ENCODE data around the gene PXK. TPM values are rescaled to one million over a fixed set of nuclear protein-coding genes. Genes with fewer than 3 reads are reported as not detected.

The PXK gene
- total and polyA plus RNA-seq, 2 experiments from 2014 or later: 29.5 to 37.8 TPM

DNA sequence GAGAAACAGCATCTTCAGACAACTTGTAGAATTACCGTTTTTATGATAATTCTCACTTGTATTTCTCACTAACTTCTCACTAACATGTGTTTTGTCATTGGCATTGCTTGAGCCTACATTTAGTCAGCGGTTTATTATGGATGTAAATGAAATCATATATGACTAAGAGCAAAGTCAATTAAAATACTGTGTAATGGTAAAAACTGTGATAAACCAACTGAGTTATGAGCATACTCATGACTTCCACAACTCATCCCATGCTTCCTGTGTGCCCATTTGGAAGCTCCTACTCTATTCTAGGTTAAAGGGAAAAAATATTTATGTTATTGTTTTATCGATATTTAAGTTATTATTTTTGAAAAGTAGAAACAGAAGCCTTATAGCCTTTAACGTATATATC is 12.8 kb downstream of the PXK start:
- 97% methylated on average over 4 of the region's 4 CpGs for whole genome bisulfite sequencing (ENCODE audit: low lambda C conversion rate, missing lambda C conversion rate)
- Histone ChIP-seq H2AFZ (no peak overlapping the region), H3K9me3 (ENCODE audit: low read depth) (no peaks in the 10 kb centered on the region), H3K9me2 (replicated peaks; ENCODE audit: insufficient read depth) (no peaks in the 10 kb centered on the region), H3K27me3 (no peaks in the 10 kb centered on the region), H3K4me2 (no peak overlapping the region), H3K27ac (no peak overlapping the region), H3K36me3 (replicated peaks; ENCODE audit: insufficient read depth, low read depth) (no peaks in the 10 kb centered on the region), H3K79me2 (peaks cover 12% of the 10 kb centered on the region), H3K4me3 (no peak overlapping the region), H4K20me1 (ENCODE audit: insufficient read depth, poor library complexity, severe bottlenecking) (peaks cover 5% of the 10 kb centered on the region), H3K4me1 (ENCODE audit: insufficient read depth) (peaks cover 9% of the 10 kb centered on the region)
- no peak for DNase-seq (ENCODE audit: low spot score)
- no peak for TF ChIP-seq CTCF (IDR thresholded peaks at IDR 0.05; ENCODE audit: poor library complexity)
- no peak for TF ChIP-seq EZH2phosphoT487 (IDR thresholded peaks at IDR 0.05; ENCODE audit: low read depth, severe bottlenecking, unreplicated experiment)
- no peak for TF ChIP-seq EZH2 (IDR thresholded peaks at IDR 0.05; ENCODE audit: borderline replicate concordance)

DNA sequence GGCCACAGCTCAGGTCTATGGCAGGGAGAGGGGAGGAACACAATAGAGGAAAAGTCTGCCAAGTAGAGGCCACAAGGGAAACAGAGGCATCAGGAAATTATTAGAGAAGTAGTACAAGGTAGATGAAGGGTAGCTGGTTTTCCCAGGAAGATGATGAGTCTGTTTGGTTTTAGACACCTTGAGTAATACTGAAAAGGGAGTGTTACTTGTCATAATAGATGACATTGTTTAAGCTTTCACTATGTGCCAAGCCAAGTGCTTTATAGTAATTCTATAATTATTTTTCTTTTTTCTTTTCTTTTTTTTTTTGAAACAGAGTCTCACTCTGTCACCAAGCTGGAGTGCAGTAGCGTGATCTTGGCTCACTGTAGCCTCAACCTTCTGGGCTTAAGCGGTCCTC is 13.7 kb downstream of the PXK start:
- TF ChIP-seq EZH2 (IDR thresholded peaks at IDR 0.05; ENCODE audit: borderline replicate concordance): no peak
- no peak for TF ChIP-seq EZH2phosphoT487 (IDR thresholded peaks at IDR 0.05; ENCODE audit: low read depth, severe bottlenecking, unreplicated experiment)
- no peak for TF ChIP-seq CTCF (IDR thresholded peaks at IDR 0.05; ENCODE audit: poor library complexity)
- H3K27ac ChIP-seq: no peak overlapping the region
- H3K9me2 ChIP-seq (replicated peaks; ENCODE audit: insufficient read depth): no peaks in the 10 kb centered on the region
- no peaks in the 10 kb centered on the region for H3K9me3 ChIP-seq (ENCODE audit: low read depth)
- 97% methylated on average over 2 of the region's 2 CpGs for WGBS (ENCODE audit: low lambda C conversion rate, missing lambda C conversion rate)
- H3K36me3 ChIP-seq (replicated peaks; ENCODE audit: insufficient read depth, low read depth): no peaks in the 10 kb centered on the region
- DNase-seq (ENCODE audit: low spot score): no peak
- H3K4me2 ChIP-seq: no peak overlapping the region
- H2AFZ ChIP-seq: no peak overlapping the region
- H4K20me1 ChIP-seq (ENCODE audit: insufficient read depth, poor library complexity, severe bottlenecking): peaks cover 5% of the 10 kb centered on the region
- peaks cover 10% of the 10 kb centered on the region for H3K4me1 ChIP-seq (ENCODE audit: insufficient read depth)
- H3K79me2 ChIP-seq: peaks cover 12% of the 10 kb centered on the region
- H3K4me3 ChIP-seq: no peak overlapping the region
- H3K27me3 ChIP-seq: no peaks in the 10 kb centered on the region

- Histone ChIP-seq H2AFZ (no peak overlapping the region), H3K27ac (no peak overlapping the region), H3K4me1 (ENCODE audit: insufficient read depth) (peaks cover 10% of the 10 kb centered on the region), H3K36me3 (replicated peaks; ENCODE audit: insufficient read depth, low read depth) (no peaks in the 10 kb centered on the region), H3K27me3 (no peaks in the 10 kb centered on the region), H3K9me2 (replicated peaks; ENCODE audit: insufficient read depth) (no peaks in the 10 kb centered on the region), H3K79me2 (peaks cover 14% of the 10 kb centered on the region), H3K4me3 (no peak overlapping the region), H3K9me3 (ENCODE audit: low read depth) (no peaks in the 10 kb centered on the region), H4K20me1 (ENCODE audit: insufficient read depth, poor library complexity, severe bottlenecking) (peaks cover 5% of the 10 kb centered on the region), H3K4me2 (no peak overlapping the region)
- TF ChIP-seq CTCF (IDR thresholded peaks at IDR 0.05; ENCODE audit: poor library complexity): no peak
- no peak for TF ChIP-seq EZH2phosphoT487 (IDR thresholded peaks at IDR 0.05; ENCODE audit: low read depth, severe bottlenecking, unreplicated experiment)
- no peak for TF ChIP-seq EZH2 (IDR thresholded peaks at IDR 0.05; ENCODE audit: borderline replicate concordance)
- no peak for DNase-seq (ENCODE audit: low spot score)
- WGBS (ENCODE audit: low lambda C conversion rate, missing lambda C conversion rate): 93% methylated on average over 7 of the region's 7 CpGs
Observed at GRCh38 chr3:58347984-58348383, 15.3 kb downstream of the PXK start.

Measured in hepatocyte (in vitro differentiated cells).